GM19468 (cell line): Measurements from ENCODE around the gene ADAMTS8.

Source experiments
- ATAC-seq: cut with Tn5 transposase; IDR thresholded peaks from one replicate; pipeline ENCODE4 v1.9.1; 2021; ENCODE audit warnings: mild to moderate bottlenecking, moderate library complexity, moderate number of reproducible peaks; ENCODE audit not compliant: unreplicated experiment; ENCODE audit errors: extremely low read depth

ADAMTS8 gene

GRCh38 chr11:130422251-130422995 is 6.0 kb downstream of the ADAMTS8 start:
- no peak for ATAC-seq

DNA sequence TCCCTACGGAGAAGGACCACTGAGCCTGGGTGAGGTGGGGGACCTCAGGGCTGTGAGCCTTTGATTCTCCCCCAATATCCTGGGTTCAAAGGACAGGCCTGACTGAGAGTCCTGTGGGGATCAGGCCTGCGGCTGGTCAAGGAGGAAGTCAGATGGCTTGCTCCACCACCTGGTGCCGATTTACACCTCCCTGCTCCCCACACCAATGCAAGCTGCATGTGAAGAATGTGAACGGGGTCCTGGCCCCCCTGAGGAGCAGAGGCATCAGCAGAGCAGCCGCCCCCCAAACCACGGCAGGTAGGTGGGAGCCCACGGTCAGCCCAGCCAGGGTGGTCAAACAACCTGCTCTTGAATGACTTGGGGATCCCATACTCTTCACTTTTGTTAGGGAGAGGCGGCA is 6.7 kb downstream of the ADAMTS8 start:
- no peak for ATAC-seq

- ATAC-seq, result no peak
Measured at GRCh38 chr11:130421199-130421585, 7.2 kb downstream of the ADAMTS8 start.

- no peak for ATAC-seq
Measured at GRCh38 chr11:130420478-130421198, 7.8 kb downstream of the ADAMTS8 start.

- no peak for ATAC-seq
Measured at GRCh38 chr11:130418756-130419155, 9.7 kb downstream of the ADAMTS8 start.

DNA sequence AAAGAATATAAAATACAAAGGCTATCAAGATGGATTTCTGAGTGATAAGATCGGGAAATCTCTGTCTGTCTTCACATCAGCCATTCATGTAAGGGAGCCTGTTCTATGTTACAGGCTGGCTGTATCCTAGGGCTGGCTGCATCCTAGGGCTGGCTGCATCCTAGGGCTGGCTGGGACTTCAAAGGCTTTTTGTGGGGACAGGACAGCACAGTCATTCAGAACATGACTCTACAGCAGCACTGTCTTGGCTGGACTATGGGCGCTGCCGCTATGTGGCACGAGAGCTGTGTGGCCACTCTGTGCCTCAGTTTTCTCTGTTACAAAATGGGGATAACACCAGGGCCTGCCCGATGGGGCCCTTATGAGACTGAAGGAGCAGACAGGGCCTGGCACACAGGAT is 10.2 kb downstream of the ADAMTS8 start:
- ATAC-seq, result no peak

DNA sequence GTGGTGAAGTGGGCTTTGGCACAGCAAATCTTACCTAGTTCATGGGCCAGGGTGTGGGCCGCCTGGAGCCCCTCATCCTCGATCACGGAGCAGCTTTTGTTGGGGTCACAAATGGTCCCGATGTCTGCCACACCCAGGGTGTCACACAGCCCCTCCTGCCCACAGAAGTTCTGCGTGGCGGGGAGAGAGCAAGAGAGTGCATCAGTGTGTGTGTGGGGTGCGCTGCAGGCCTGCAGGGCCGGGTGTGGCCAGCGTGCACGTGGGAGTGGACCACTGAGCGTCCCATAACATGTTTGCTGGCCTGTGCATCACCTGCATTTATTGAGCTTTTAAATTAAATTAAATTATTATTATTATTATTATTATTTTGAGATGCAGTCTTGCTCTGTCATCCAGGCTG is 11.5 kb downstream of the ADAMTS8 start:
- ATAC-seq, result no peak

- no peak for ATAC-seq
Measured at GRCh38 chr11:130416530-130416882, 11.9 kb downstream of the ADAMTS8 start.

DNA sequence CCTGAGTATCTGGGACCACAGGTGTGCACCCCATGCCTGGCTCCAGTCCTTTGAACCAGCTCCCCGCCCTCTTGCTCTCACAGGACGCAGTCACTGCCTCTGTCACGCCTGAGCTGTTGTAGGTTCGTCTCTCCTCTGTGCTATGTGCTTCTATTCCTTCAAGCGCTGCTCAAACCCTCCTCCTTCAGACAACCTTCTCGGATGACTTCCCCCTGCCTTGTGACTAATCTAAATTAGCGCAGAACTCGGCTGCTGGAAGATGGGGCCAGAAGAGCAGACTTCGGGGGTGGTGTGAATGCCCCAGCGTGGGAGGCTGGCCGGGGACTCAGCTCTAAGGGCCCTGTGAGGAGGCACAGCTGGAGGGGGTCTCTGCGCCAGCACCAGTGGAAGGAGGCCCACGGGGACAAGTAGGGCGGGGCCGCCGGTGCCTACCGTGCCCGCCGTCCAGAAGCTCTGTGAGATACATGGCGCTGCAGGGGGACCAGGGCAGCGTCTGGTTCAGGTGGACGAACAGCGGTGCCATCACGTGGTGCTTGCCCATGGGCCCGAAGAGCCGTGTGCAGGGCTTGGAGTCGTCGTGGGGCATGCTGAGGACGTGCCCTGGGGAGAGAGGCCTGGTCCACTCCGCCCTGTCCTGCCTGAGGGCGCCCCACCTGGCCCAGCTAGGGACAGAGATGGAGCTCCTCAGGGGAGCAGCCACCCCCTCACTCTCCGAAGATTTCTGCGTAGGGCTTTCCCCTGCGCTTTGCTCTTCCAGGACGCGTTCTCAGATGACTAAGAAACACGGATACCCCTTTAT is 12.5 kb downstream of the ADAMTS8 start:
- no peak for ATAC-seq

- no peak for ATAC-seq
Measured at GRCh38 chr11:130414107-130415080, 14.0 kb downstream of the ADAMTS8 start.

DNA sequence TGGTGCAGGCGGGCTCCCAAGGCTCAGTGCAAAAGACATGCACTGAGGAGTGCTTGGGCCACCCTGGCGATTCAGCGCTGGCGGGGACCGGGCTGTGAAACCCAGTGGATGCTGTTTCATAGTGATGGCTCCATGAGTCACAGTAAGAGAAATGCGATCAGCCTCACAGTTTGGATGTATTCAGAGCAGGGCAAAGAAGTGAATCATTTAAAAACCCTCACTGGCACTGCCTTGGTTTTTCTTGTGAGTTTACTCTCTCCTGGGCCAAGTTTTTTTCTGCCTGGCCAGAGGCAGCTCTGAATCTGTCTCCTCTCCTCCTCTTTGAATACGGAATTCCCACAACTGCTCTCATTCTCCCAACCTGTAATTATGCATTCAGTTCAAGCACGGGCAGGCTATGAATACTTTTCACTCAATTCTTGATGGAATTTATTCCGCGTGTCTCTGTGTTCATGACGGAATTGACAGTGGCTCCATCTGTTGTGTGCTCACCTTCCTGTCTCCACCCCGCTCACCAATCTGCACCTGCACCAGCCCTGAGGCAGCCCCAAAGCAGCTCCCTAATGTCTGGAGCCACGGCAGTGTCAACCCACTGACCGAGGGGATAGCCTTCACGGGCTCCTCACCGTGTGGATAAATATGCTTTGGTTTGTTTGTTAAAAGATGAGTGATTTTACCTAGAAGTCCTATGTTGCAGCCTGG is 14.9 kb downstream of the ADAMTS8 start:
- ATAC-seq, result no peak

- ATAC-seq, result no peak
Measured at GRCh38 chr11:130411223-130411622, 17.2 kb downstream of the ADAMTS8 start.

GRCh38 chr11:130409594-130410388 is 18.6 kb downstream of the ADAMTS8 start:
- ATAC-seq, result no peak

DNA sequence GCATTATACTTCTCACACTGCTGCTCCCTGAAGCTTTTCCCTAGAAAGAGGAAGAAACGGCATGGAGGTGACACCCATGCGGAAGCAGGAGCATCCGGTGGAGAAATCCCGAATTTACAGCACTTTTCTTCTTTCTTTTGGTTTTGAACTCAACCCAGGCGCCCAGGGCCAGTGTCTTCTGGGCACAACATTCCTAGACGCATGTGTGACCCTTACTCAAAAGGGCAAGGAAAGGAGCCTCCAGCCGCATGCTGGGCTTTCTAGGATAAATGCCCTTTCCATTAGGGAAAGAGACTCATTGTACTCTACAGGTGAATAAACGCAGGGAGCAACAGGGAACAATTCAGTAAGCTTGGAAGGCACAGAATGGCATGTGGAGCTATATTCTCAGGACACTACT is 19.5 kb downstream of the ADAMTS8 start:
- ATAC-seq, result no peak

DNA sequence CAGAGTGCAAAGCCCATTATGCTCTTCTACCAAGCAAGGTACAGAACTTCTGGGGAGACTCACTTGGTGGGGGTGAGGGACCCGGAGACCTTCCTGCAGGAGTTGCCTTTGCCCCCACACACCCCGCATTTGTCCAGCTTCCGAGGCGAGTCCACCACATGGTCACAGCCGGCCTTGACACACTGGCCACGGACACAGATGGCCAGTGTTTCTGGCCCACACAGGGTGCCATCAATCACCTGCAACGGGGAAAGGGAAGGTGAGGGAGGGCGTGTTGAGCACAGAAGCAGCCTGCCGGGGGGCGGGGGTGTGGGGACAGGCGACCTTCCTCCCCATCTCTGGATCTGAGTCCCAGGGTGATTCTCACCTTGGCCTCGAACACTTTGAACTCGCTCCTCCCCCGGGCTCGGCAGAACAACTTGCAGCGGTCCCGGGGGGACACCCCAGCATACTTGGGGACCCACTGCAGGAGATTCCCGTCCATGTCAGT is 20.0 kb downstream of the ADAMTS8 start:
- ATAC-seq, result no peak

DNA sequence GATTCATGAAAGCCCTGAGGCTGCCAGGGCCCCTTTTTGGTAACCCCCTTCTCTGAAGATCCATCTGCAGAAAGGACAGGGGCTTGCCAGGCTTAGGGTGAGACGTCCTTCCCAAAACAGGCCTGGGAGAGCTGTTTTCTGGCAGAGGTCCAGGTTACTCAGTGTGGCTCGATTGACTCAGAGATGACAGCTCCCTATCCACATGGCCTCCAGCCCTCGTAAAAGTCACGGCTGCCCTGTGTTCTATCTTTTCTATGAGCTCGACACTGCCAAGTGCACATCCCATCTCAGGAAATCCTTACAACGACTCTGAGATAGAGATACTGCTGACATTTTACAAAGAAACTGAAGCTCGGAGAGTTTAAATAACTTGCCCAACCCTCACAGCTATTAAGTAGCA is 20.4 kb downstream of the ADAMTS8 start:
- no peak for ATAC-seq

GRCh38 chr11:130405428-130405827 is 23.0 kb downstream of the ADAMTS8 start:
- ATAC-seq, result no peak

GRCh38 chr11:130404727-130405126 is 23.7 kb downstream of the ADAMTS8 start:
- no peak for ATAC-seq
